ENCODE measurements around the gene PLEKHG4B.

- no peak for TF ChIP-seq POLR2AphosphoS5 (IDR thresholded peaks at IDR 0.05; ENCODE audit: low read depth, low read length)
- no peak for TF ChIP-seq POLR2A (IDR thresholded peaks at IDR 0.05; ENCODE audit: low read depth, low read length)
Observed at GRCh38 chr5:213803-214395, 121.9 kb downstream of the PLEKHG4B start.
